ENCODE results near the gene PREPL. TPM values are rescaled to one million over a fixed set of nuclear protein-coding genes. Genes with fewer than 3 reads are reported as not detected.

The PREPL gene
- total RNA-seq, 4 donors from 2014 or later, result 18.7 to 40.6 (median 31.3) TPM

- ATAC-seq (ENCODE audit: low FRiP score) (no peak), DNase-seq (ENCODE audit: low spot score) (no peak)
- TF ChIP-seq CTCF (IDR thresholded peaks at IDR 0.05), result no peak
Measured at GRCh38 chr2:44286119-44286883, 75.0 kb downstream of the PREPL start.

- no peak for DNase-seq (ENCODE audit: low spot score)
Measured at GRCh38 chr2:44285174-44285573, 76.1 kb downstream of the PREPL start.

GRCh38 chr2:44283116-44283666 lies 78.1 kb downstream of the PREPL start:
- DNase-seq (ENCODE audit: low spot score), result no peak
- no peak for ATAC-seq (ENCODE audit: low FRiP score)
- TF ChIP-seq CTCF (IDR thresholded peaks at IDR 0.05), result no peak

More at GRCh38 chr2:44285174-44285573, 76.1 kb downstream of the PREPL start:
- no peak for ATAC-seq (ENCODE audit: low FRiP score)
- TF ChIP-seq CTCF (IDR thresholded peaks at IDR 0.05), result no peak

- ATAC-seq (ENCODE audit: low FRiP score) (no peak), DNase-seq (ENCODE audit: low spot score) (no peak)
- TF ChIP-seq CTCF (IDR thresholded peaks at IDR 0.05), result no peak
Measured at GRCh38 chr2:44280869-44281268, 80.4 kb downstream of the PREPL start.

- DNase-seq (ENCODE audit: low spot score), result no peak
- ATAC-seq (ENCODE audit: low FRiP score), result no peak
- no peak for TF ChIP-seq CTCF (IDR thresholded peaks at IDR 0.05)
Measured at GRCh38 chr2:44277541-44277940, 83.8 kb downstream of the PREPL start.

- no peak for TF ChIP-seq CTCF (IDR thresholded peaks at IDR 0.05)
- DNase-seq (ENCODE audit: low spot score) (no peak), ATAC-seq (ENCODE audit: low FRiP score) (no peak)
Measured at GRCh38 chr2:44275927-44276303, 85.4 kb downstream of the PREPL start.

- ATAC-seq (ENCODE audit: low FRiP score), result no peak
- no peak for DNase-seq (ENCODE audit: low spot score)
- TF ChIP-seq CTCF (IDR thresholded peaks at IDR 0.05), result no peak
Measured at GRCh38 chr2:44273596-44273995, 87.7 kb downstream of the PREPL start.

Measured in omental fat pad (tissue), 4 donors.